MM.1S (cell line): Measurements from ENCODE around the gene CHRNE.
"Not testable (repeated sequence)": the region's sequence is repeated elsewhere in the genome, so short reads cannot be mapped to it uniquely, and the experiment has no call there.

Experiments
- DNase-seq: peaks from one replicate; pipeline ENCODE4 v3.0.0-alpha.2; 2015
- H2AFZ ChIP-seq: fragments of 300-600 bp; sonication (generic); 2 replicates; pipeline ENCODE4 v1.6.0; 2016; ENCODE audit warnings: antibody characterized with exemption, low read length
- H3F3A ChIP-seq: fragments of 300-600 bp; sonication (generic); 2 replicates; pipeline ENCODE4 v1.6.1; 2016; ENCODE audit warnings: mild to moderate bottlenecking, antibody characterized with exemption, low read length, moderate library complexity, mixed read lengths; ENCODE audit not compliant: insufficient read depth
- H3K27ac ChIP-seq: fragments of 300-600 bp; sonication (generic); 2 replicates; pipeline ENCODE4 v1.5.1; 2016; ENCODE audit warnings: mild to moderate bottlenecking, low read length
- H3K27me3 ChIP-seq: fragments of 300-600 bp; sonication (generic); replicated peaks from 2 replicates; pipeline ENCODE4 v1.6.0; 2016; ENCODE audit warnings: low read length; ENCODE audit not compliant: insufficient read depth
- H3K36me3 ChIP-seq: fragments of 300-600 bp; sonication (generic); replicated peaks from 2 replicates; pipeline ENCODE4 v1.6.1; 2016; ENCODE audit warnings: mild to moderate bottlenecking, low read length, mixed read lengths; ENCODE audit not compliant: insufficient read depth
- H3K4me1 ChIP-seq: fragments of 300-600 bp; sonication (generic); 2 replicates; pipeline ENCODE4 v1.6.1; 2016; ENCODE audit warnings: low read length, mixed read lengths
- H3K4me2 ChIP-seq: fragments of 300-600 bp; sonication (generic); 2 replicates; pipeline ENCODE4 v1.6.0; 2016; ENCODE audit warnings: low read depth, low read length
- H3K4me3 ChIP-seq: fragments of 300-600 bp; sonication (generic); 2 replicates; pipeline ENCODE4 v1.5.1; 2016; ENCODE audit warnings: low read length, mixed read lengths
- H3K79me2 ChIP-seq: fragments of 300-600 bp; sonication (generic); 2 replicates; pipeline ENCODE4 v1.6.1; 2016; ENCODE audit warnings: mixed run types, low read length, mixed read lengths
- H3K9ac ChIP-seq: fragments of 300-600 bp; sonication (generic); 2 replicates; pipeline ENCODE4 v1.6.1; 2016; ENCODE audit warnings: low read length, mixed read lengths
- H3K9me2 ChIP-seq: fragments of 300-600 bp; sonication (generic); replicated peaks from 2 replicates; pipeline ENCODE4 v1.6.1; 2016; ENCODE audit warnings: mild to moderate bottlenecking, low read length, mixed read lengths; ENCODE audit not compliant: insufficient read depth
- H3K9me3 ChIP-seq: fragments of 300-600 bp; sonication (generic); replicated peaks from 2 replicates; pipeline ENCODE4 v1.6.1; 2016; ENCODE audit warnings: mild to moderate bottlenecking, low read length, mixed read lengths; ENCODE audit not compliant: insufficient read depth
- H4K20me1 ChIP-seq: fragments of 300-600 bp; sonication (generic); 2 replicates; pipeline ENCODE4 v1.6.1; 2016; ENCODE audit warnings: mild to moderate bottlenecking, low read length, moderate library complexity, mixed read lengths; ENCODE audit not compliant: insufficient read depth
- EZH2 ChIP-seq: fragments of 300-600 bp; sonication (generic); optimal IDR thresholded peaks from 2 replicates; pipeline ENCODE3; 2017; ENCODE audit warnings: low read depth, mild to moderate bottlenecking, antibody characterized with exemption, low read length, mixed read lengths
- EZH2phosphoT487 ChIP-seq: fragments of 300-600 bp; sonication (generic); IDR thresholded peaks from 2 replicates; pipeline ENCODE4 v1.6.1; 2018; ENCODE audit warnings: antibody characterized with exemption, low read length
- TF ChIP-seq, protein P1 (sequence below): fragments of 300-600 bp; sonication (generic); IDR thresholded peaks from 2 replicates; pipeline ENCODE4 v1.5.1; 2016; ENCODE audit warnings: antibody characterized with exemption, low read length, mixed read lengths

The CHRNE gene

DNA sequence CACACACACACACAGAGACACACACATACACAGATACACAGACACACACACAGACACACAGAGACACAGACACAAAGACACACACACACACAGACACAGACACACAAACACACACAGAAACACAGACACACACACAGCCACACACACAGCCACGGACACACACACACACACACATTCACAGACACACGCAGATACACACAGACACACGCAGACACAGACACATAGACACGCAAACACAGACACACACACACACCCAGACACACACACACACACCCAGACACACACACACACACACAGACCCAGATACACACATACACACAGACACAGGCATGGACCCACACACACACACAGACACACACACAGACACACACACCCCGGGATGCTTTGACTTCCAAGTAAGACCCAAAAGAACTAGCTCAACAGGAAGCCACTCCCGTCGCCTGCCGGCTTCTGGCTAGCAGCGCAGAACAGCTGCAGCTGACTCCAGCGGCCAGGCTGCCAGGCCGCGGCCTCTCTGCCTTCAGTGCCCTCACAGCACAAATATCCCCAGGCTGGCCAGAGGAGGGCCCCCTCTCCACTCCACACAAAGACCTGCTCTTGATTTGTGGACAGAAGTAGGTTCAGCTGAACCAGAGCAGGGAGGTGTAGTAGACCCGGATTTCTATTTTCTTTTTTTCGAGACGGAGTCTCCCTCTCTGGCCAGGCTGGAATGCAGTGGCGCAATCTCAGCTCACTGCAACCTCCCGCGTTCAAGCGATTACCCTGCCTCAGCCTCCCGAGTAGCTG, 6.0 kb upstream of the CHRNE start:
- Histone ChIP-seq H3K9me2 (no peaks in the 10 kb centered on the region), H2AFZ (peak overlapping the region; percentile 61), H4K20me1 (no peaks in the 10 kb centered on the region), H3K9ac (no peak overlapping the region), H3F3A (no peaks in the 10 kb centered on the region), H3K4me1 (no peaks in the 10 kb centered on the region), H3K4me3 (no peak overlapping the region), H3K4me2 (0 out of 2 replicates have a peak overlapping the region, but pooled peaks have one; percentile 13), H3K27ac (no peak overlapping the region), H3K79me2 (no peaks in the 10 kb centered on the region), H3K27me3 (no peaks in the 10 kb centered on the region), H3K9me3 (no peaks in the 10 kb centered on the region), H3K36me3 (no peaks in the 10 kb centered on the region)
- peak; percentile 84 for DNase-seq
- TF ChIP-seq EZH2 (no peak), EZH2phosphoT487 (no peak)
- TF ChIP-seq, protein P1, sequence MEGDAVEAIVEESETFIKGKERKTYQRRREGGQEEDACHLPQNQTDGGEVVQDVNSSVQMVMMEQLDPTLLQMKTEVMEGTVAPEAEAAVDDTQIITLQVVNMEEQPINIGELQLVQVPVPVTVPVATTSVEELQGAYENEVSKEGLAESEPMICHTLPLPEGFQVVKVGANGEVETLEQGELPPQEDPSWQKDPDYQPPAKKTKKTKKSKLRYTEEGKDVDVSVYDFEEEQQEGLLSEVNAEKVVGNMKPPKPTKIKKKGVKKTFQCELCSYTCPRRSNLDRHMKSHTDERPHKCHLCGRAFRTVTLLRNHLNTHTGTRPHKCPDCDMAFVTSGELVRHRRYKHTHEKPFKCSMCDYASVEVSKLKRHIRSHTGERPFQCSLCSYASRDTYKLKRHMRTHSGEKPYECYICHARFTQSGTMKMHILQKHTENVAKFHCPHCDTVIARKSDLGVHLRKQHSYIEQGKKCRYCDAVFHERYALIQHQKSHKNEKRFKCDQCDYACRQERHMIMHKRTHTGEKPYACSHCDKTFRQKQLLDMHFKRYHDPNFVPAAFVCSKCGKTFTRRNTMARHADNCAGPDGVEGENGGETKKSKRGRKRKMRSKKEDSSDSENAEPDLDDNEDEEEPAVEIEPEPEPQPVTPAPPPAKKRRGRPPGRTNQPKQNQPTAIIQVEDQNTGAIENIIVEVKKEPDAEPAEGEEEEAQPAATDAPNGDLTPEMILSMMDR, result peak; percentile 74

GRCh38 chr17:4908301-4908700, 5.4 kb upstream of the CHRNE start:
- no peak for DNase-seq
- H2AFZ ChIP-seq, result no peak overlapping the region

DNA sequence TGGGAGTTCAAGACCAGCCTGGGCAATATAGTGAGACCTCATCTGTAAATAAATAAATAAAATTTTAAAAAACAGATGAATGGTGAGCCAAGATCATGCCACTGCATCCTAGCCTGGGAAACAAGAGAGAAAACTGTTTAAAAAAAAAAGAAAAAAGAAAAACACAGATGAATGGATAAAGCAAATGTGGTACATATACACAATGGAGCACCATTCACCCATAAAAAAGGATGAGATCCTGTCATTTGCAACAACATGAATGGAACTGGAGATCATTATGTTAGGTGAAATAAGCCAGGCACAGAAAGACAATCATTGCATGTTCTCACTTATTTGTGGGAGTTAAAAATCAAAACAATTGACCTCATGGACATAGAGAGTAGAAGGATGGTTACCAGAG, 3.7 kb upstream of the CHRNE start:
- not testable (repeated sequence) for H3K4me3 ChIP-seq, H3K9me2 ChIP-seq, H2AFZ ChIP-seq, H3K36me3 ChIP-seq, H3K79me2 ChIP-seq, H4K20me1 ChIP-seq, H3K27ac ChIP-seq, H3K27me3 ChIP-seq, H3K9me3 ChIP-seq, H3K9ac ChIP-seq, DNase-seq, H3K4me2 ChIP-seq
- Histone ChIP-seq H3F3A (peaks cover 11% of the 10 kb centered on the region), H3K4me1 (peaks cover 12% of the 10 kb centered on the region)

More at GRCh38 chr17:4908301-4908700, 5.4 kb upstream of the CHRNE start:
- H3K9ac ChIP-seq, result no peak overlapping the region
- no peak overlapping the region for H3K4me3 ChIP-seq
- H3K79me2 ChIP-seq, result no peaks in the 10 kb centered on the region
- no peak overlapping the region for H3K4me2 ChIP-seq
- TF ChIP-seq EZH2phosphoT487 (no peak), EZH2 (no peak)
- TF ChIP-seq, protein P1, result no peak
- peaks cover 4% of the 10 kb centered on the region for H3F3A ChIP-seq
- H3K4me1 ChIP-seq, result peaks cover 2% of the 10 kb centered on the region
- H3K9me2 ChIP-seq, result no peaks in the 10 kb centered on the region
- H3K9me3 ChIP-seq, result no peaks in the 10 kb centered on the region
- H3K27ac ChIP-seq, result no peak overlapping the region
- no peaks in the 10 kb centered on the region for H3K27me3 ChIP-seq
- H4K20me1 ChIP-seq, result no peaks in the 10 kb centered on the region
- H3K36me3 ChIP-seq, result no peaks in the 10 kb centered on the region

GRCh38 chr17:4902540-4902939, 358 bp downstream of the CHRNE start:
- Histone ChIP-seq H3K79me2 (no peaks in the 10 kb centered on the region), H4K20me1 (no peaks in the 10 kb centered on the region), H3K4me2 (peak overlapping the region; percentile 77), H3K27ac (no peak overlapping the region; the same call in 1 of the 2 replicates), H3K9me3 (no peaks in the 10 kb centered on the region), H3K27me3 (no peaks in the 10 kb centered on the region), H3K4me3 (peak overlapping the region; percentile 37; the same call in 1 of the 2 replicates), H2AFZ (peak overlapping the region; percentile 43), H3K9ac (no peak overlapping the region), H3K36me3 (no peaks in the 10 kb centered on the region), H3F3A (peaks cover 11% of the 10 kb centered on the region), H3K9me2 (no peaks in the 10 kb centered on the region), H3K4me1 (peaks cover 12% of the 10 kb centered on the region)
- no peak for DNase-seq
- TF ChIP-seq EZH2phosphoT487, result no peak
- TF ChIP-seq EZH2, result no peak
- TF ChIP-seq, protein P1, result no peak
